ENCODE data around the gene FDPS. TPM values are rescaled to one million over a fixed set of nuclear protein-coding genes. Genes with fewer than 3 reads are reported as not detected.
A peak's percentile ranks its signal among the peaks of the same experiment; 100 is the strongest.

FDPS gene
- total RNA-seq, 1 experiment from 2014 or later = 269 TPM

DNA sequence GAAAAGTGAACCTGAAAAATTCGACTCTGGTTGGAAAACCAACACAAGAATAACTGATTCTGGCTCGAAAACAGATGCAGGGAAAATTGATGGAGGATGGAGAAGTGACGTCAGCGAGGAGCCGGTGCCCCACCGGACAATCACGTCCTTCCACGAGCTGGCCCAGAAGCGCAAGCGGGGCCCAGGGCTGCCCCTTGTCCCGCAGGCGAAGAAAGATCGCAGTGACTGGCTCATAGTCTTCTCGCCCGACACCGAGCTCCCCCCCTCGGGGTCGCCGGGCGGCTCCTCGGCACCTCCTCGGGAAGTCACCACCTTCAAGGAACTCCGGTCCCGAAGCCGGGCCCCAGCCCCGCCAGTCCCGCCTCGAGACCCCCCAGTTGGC, 13.9 kb downstream of the FDPS start:
- ChIA-PET POLR2A (interaction anchor here (0.6 kb wide), 1 partner anchor 254 kb away, joined by 4 read pairs; no protein-coding TSS in a partner anchor), RAD21 (ENCODE audit: low non-redundant PET in 1 of 2, low total read pairs in 2 of 2, uncharacterized antibody in 2 of 2, unreplicated experiment in 2 of 2) (no interaction called here), CTCF (interaction anchor here (1.0 to 3.9 kb wide), 2 partner anchors 72 to 149 kb away, joined by 5 to 44 read pairs; partner anchors contain the start of gene KRTCAP2)
- Histone ChIP-seq H3K4me1 (ENCODE audit: control insufficient read depth in 1 of 2, insufficient read depth in 2 of 2, low read length in 2 of 2) (peaks cover 15 to 25% of the 10 kb centered on the region in 2 experiments), H3K36me3 (ENCODE audit: control insufficient read depth in 1 of 2, insufficient read depth in 2 of 2, low read length in 2 of 2) (peaks cover 24 to 36% of the 10 kb centered on the region in 2 experiments; a peak in 3 of 4 replicates), H4K20me1 (ENCODE audit: insufficient read depth) (no peaks in the 10 kb centered on the region), H3K4me2 (ENCODE audit: low read length) (peak overlapping the region; percentile 100), H3K27ac (ENCODE audit: low read depth, low read length) (peak overlapping the region; percentile 96), H3K4me3 (replicated peaks in 1 of 2; ENCODE audit: low read depth in 1 of 2, low read length in 2 of 2) (peak overlapping the region; percentile 83 to 96), H3K9me2 (ENCODE audit: insufficient read depth) (no peaks in the 10 kb centered on the region), H3K9me3 (ENCODE audit: control insufficient read depth in 1 of 2, insufficient read depth in 1 of 2, low read depth in 1 of 2, low read length in 2 of 2) (no peaks in the 10 kb centered on the region), H3K79me2 (ENCODE audit: insufficient read depth, low read length) (peaks cover 32% of the 10 kb centered on the region; the same call in 1 of the 2 replicates), H3K9ac (ENCODE audit: low read length) (peak overlapping the region; percentile 87), H2AFZ (ENCODE audit: low read depth, low read length, poor library complexity, severe bottlenecking) (no peak overlapping the region), H3K27me3 (ENCODE audit: insufficient read depth, low read length) (no peaks in the 10 kb centered on the region)
- intact Hi-C loops (cut with micrococcal nuclease) = loop anchor here (5.0 to 10.0 kb wide), 2 partner anchors 148 to 270 kb away; partner anchors contain the start of genes KRTCAP2 and TRIM46
- no TSS peak for BruUV-seq (replicated peaks)
- TF ChIP-seq SRF (IDR thresholded peaks at IDR 0.05; ENCODE audit: low read depth) (no peak), SP1 (IDR thresholded peaks at IDR 0.05; ENCODE audit: low read depth) (no peak), EZH2 (IDR thresholded peaks at IDR 0.05) (no peak), JUND (IDR thresholded peaks at IDR 0.05) (no peak)
- TF ChIP-seq, protein P1, sequence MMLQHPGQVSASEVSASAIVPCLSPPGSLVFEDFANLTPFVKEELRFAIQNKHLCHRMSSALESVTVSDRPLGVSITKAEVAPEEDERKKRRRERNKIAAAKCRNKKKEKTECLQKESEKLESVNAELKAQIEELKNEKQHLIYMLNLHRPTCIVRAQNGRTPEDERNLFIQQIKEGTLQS (IDR thresholded peaks at IDR 0.05) = no peak
- ATAC-seq = no peak
- DNase-seq (ENCODE audit: low read depth, low spot score) = no peak

DNA sequence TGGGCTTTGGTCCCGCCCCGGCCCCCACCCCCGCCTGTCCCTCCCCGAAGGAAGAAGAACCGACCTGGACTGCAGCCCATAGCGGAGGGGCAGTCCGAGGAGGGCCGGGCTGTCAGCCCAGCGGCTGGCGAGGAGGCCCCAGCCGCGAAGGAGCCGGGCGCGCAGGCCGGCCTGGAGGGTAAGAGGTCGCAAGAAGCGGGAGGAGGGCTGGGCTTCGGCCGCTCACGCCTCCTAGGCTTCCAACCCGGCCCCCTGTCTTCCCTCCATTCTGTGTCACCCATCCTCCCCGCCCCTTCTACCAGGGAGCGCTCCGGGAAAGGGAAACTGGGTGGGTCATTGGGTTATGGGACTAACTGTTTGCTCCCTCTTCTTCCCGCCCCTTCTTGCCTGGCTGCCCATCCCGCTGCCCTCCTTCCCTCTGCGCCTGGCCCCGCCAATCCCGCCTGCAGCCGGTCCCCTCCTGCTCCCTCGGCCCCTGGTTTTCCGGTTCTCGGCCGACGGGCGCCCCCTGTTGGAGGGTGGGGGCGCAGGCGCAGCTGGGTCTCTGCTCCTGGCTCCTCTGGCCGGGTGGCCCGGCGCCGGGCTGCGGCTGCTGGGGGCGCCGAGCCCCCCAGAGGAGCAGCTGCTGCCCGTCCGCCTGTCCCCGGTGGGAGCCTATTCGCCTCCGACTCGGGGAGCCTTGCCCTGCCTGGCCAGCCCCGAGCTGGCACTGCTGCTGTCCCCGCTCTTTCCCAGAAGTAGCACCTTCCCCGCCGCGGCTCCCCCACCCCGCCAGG, 14.5 kb downstream of the FDPS start:
- H4K20me1 ChIP-seq (ENCODE audit: insufficient read depth) = no peaks in the 10 kb centered on the region

More for the DNA sequence above, 14.5 kb downstream of the FDPS start:
- DNase-seq (ENCODE audit: low read depth, low spot score) = peak; percentile 72
- ATAC-seq = peak; percentile 64
- Histone ChIP-seq H3K4me1 (ENCODE audit: control insufficient read depth in 1 of 2, insufficient read depth in 2 of 2, low read length in 2 of 2) (peaks cover 15 to 25% of the 10 kb centered on the region in 2 experiments), H3K4me3 (replicated peaks in 1 of 2; ENCODE audit: low read depth in 1 of 2, low read length in 2 of 2) (peak overlapping the region; percentile 83 to 96), H3K36me3 (ENCODE audit: control insufficient read depth in 1 of 2, insufficient read depth in 2 of 2, low read length in 2 of 2) (peaks cover 28 to 37% of the 10 kb centered on the region in 2 experiments; a peak in 3 of 4 replicates), H3K79me2 (ENCODE audit: insufficient read depth, low read length) (peaks cover 37% of the 10 kb centered on the region; the same call in 1 of the 2 replicates), H3K4me2 (ENCODE audit: low read length) (peak overlapping the region; percentile 100), H3K9me3 (ENCODE audit: control insufficient read depth in 1 of 2, insufficient read depth in 1 of 2, low read depth in 1 of 2, low read length in 2 of 2) (no peaks in the 10 kb centered on the region), H3K9ac (ENCODE audit: low read length) (peak overlapping the region; percentile 87), H3K27ac (ENCODE audit: low read depth, low read length) (peak overlapping the region; percentile 96), H3K27me3 (ENCODE audit: insufficient read depth, low read length) (no peaks in the 10 kb centered on the region), H2AFZ (ENCODE audit: low read depth, low read length, poor library complexity, severe bottlenecking) (peak overlapping the region; percentile 45), H3K9me2 (ENCODE audit: insufficient read depth) (no peaks in the 10 kb centered on the region)
- intact Hi-C loops (cut with micrococcal nuclease) = loop anchor here (1.0 to 10.0 kb wide), 3 partner anchors 46 to 269 kb away; partner anchors contain the start of genes HCN3, KRTCAP2 and TRIM46
- ChIA-PET RAD21 (ENCODE audit: low non-redundant PET in 1 of 2, low total read pairs in 2 of 2, uncharacterized antibody in 2 of 2, unreplicated experiment in 2 of 2) (interaction anchor here (0.9 to 1.5 kb wide), 4 partner anchors 50 to 72 kb away, joined by 3 to 9 read pairs (median 4); partner anchors contain the start of genes CLK2 (in 1 of the 2) and SCAMP3 (in 1 of the 2)), POLR2A (interaction anchor here (0.6 to 1.7 kb wide), 5 partner anchors 15 to 682 kb away, joined by 3 to 11 read pairs (median 5); partner anchors contain the start of genes CLK2 and FDPS), CTCF (interaction anchor here (1.0 to 3.9 kb wide), 10 partner anchors 15 to 177 kb away, joined by 3 to 44 read pairs (median 6); partner anchors contain the start of genes FDPS, HCN3, KRTCAP2 and MTX1)
- peak; percentile 12 for TF ChIP-seq POLR2A (IDR thresholded peaks at IDR 0.05; ENCODE audit: borderline replicate concordance, extremely low read depth, insufficient read depth, insufficient read length)
- TF ChIP-seq SP1 (IDR thresholded peaks at IDR 0.05; ENCODE audit: low read depth) = no peak
- TF ChIP-seq POLR2AphosphoS5 (IDR thresholded peaks at IDR 0.05; ENCODE audit: low read depth, low read length) = peak; percentile 56
- TF ChIP-seq, protein P2, sequence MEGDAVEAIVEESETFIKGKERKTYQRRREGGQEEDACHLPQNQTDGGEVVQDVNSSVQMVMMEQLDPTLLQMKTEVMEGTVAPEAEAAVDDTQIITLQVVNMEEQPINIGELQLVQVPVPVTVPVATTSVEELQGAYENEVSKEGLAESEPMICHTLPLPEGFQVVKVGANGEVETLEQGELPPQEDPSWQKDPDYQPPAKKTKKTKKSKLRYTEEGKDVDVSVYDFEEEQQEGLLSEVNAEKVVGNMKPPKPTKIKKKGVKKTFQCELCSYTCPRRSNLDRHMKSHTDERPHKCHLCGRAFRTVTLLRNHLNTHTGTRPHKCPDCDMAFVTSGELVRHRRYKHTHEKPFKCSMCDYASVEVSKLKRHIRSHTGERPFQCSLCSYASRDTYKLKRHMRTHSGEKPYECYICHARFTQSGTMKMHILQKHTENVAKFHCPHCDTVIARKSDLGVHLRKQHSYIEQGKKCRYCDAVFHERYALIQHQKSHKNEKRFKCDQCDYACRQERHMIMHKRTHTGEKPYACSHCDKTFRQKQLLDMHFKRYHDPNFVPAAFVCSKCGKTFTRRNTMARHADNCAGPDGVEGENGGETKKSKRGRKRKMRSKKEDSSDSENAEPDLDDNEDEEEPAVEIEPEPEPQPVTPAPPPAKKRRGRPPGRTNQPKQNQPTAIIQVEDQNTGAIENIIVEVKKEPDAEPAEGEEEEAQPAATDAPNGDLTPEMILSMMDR (IDR thresholded peaks at IDR 0.05 in 2 of 3, conservative IDR thresholded peaks at IDR 0.05 in 1 of 3; ENCODE audit: borderline replicate concordance in 1 of 3, insufficient read depth in 1 of 3, low read depth in 2 of 3, low read length in 2 of 3) = peak in 2 of 3 experiments; percentile 82 to 95; a peak in 4 of 6 replicates
- TF ChIP-seq YY1 (IDR thresholded peaks at IDR 0.05; ENCODE audit: extremely low read depth, insufficient replicate concordance, low read depth, low read length) = peak; percentile 73
- BruUV-seq (replicated peaks) = no TSS peak
